ENCODE results near the gene RALBP1. TPM values are rescaled to one million over a fixed set of nuclear protein-coding genes. Genes with fewer than 3 reads are reported as not detected.
"Not testable (repeated sequence)": the region's sequence is repeated elsewhere in the genome, so short reads cannot be mapped to it uniquely, and the experiment has no call there.

Gene RALBP1
- 45.2 TPM for total RNA-seq
- long read RNA-seq, full-length matches to known transcripts, result 105 of 128 reads
- long read RNA-seq, partial matches to known transcripts, result 18 of 128 reads
- long read RNA-seq, other reads (novel, unspliced or antisense), result 5 of 128 reads

DNA sequence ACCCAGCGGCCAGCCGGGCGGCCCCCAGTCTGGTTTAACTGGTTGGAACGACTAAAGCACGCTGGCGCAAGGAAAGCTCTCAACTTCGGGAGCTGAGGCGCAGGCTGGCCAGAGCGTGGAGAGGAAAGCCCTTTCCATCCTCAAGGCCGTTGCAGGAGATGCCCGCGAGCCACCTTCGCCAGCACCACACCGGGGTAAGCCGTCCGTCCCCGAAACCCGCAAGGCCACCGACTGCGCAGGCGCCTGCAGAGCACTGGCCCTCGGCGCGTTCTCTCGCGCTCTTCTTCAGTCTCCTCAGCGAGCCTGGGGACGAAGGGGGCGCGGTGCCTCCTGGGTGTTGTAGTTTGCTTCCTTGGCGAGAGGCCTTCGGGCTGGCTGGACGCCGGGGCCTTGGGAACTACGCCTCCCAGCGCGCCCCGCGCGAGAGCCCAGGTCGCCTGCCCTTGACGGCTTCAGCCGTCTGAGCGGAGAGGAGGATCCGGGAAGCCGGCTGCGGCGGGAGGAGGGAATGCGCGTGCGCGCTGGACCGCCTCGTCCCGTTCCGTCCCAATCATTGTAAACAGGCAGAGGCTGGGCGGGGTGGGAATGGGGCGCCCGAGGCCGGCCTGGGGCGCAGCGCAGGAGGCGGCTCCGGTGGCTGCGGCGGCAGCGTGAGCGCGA lies at the start of gene RALBP1:
Gene RALBP1 (plus strand): TSS at position 531 of the 660 bp plus-strand sequence. CDS start 37,533 bp downstream, outside the sequence.
- intact Hi-C loops (cut with DNase I), result no loop called here
- ATAC-seq (ENCODE audit: poor library complexity) (peak; percentile 98), DNase-seq (peak; percentile 100)

DNA sequence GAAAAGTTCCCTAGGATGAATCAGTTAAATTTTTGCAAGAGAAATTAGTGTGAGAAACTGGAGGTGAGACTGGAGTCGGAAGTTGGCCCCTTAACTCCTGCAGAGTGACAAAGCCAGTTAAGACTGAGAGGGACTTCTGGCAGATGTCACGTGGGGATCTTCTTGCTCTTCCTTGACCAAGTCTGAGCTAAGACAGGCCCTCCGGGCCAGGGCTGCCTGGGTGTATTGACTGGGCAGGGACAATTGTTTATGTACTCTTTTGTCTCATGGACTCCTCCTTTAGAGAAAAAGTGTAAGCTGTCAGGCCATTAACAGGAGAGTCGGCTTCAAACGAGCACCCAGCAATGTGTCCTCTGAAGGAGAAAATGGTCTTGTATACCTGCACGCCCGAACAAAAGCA lies 48.6 kb upstream of the RALBP1 start:
- intact Hi-C loops (cut with DNase I), result no loop called here
- no peak for DNase-seq
- no peak for ATAC-seq (ENCODE audit: poor library complexity)

DNA sequence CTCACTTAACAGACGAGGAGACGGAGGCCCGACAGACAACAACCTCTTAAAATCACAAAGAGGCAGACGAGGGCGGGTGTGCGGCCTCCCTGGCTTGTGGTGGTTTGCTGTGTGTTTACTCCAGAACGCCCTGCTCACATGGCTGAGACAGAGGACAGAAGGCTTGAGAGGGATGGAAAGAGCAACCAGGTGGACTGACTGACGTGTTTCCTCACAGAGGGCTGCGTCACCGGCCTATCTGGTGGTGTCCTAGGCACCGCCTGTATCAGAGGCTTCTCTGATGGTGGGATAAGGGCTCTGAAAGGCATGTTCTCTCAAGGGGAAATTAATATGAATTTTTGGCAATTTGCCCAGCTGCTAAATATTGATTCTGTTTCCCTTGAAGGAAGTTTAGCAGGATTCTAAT lies 47.0 kb upstream of the RALBP1 start:
- ATAC-seq (ENCODE audit: poor library complexity), result no peak
- intact Hi-C loops (cut with DNase I), result no loop called here
- DNase-seq, result no peak

- no peak for ATAC-seq (ENCODE audit: poor library complexity)
- intact Hi-C loops (cut with DNase I), result no loop called here
- DNase-seq, result no peak
Measured at GRCh38 chr18:9428862-9429661, 46.3 kb upstream of the RALBP1 start.

DNA sequence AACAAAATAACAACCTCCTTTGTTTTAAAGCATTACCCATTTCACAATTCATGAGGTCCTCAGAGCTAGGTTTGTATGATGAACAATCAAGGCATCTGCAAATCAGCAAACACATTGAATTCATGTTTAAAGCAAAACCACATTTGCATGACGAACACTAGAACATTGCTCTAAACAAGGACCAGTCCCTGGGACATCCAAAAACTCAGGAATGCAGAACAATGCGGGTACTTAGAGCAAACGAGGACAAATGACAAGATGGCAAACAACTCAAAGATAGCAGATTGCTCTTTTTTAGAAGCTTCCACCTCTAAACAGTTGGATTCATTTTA lies 45.7 kb upstream of the RALBP1 start:
- intact Hi-C loops (cut with DNase I), result no loop called here

DNA sequence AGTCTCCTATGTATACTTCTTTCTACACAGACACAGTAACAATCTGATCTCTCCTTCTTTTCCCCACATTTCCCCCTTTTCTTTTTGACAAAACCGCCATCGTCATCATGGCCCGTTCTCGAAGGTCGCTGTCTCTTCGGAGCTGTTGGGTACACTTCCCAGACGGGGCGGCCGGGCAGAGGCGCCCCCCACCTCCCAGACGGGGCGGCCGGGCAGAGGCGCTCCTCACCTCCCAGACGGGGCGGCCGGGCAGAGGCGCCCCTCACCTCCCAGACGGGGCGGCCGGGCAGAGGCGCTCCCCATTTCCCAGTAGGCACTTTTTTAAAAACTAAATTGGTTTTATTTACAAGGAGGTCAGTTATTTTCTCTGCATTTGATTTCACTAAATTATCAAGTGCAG lies 45.0 kb upstream of the RALBP1 start:
- ATAC-seq (ENCODE audit: poor library complexity); intact Hi-C loops (cut with DNase I); DNase-seq: not testable (repeated sequence)

More for the DNA sequence above, 45.7 kb upstream of the RALBP1 start:
- ATAC-seq (ENCODE audit: poor library complexity), result no peak
- no peak for DNase-seq

DNA sequence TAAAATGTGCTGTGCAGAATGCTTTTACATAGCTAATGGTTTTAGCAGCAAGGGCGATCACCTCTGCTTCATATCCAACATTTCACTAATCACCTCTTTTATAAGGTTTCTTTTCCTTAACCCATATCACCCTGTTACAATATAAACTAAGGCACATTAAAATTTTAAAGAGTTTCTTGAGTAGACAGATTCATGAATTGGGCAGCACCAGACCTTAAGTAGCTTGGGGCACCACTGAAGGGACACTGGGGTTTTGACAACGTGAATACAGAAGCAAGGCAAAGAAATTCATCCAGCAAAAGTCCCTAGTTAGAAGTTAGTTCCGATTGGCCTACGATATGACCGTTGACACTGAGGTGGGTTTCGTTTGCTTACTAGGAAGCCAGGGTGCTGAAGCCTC lies 44.0 kb upstream of the RALBP1 start:
- ATAC-seq (ENCODE audit: poor library complexity) (no peak), DNase-seq (no peak)
- intact Hi-C loops (cut with DNase I), result no loop called here

DNA sequence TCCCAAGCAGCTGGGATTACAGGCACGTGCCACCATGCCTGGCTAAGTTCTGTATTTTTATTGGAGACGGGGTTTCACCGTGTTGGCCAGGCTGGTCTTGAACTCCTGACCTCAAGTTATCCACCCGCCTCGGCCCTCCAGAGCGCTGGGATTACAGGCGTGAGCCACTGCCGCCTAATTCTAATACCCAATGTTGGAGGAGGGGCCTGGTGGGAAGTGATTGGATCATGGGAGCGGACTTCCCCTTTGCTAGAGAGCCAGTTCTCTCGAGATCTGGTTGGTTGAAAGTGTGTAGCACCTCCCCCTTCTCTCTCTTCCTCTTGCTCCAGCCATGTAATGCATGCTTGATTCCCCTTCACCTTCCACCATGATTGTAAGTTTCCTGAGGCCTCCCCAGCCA lies 42.2 kb upstream of the RALBP1 start:
- intact Hi-C loops (cut with DNase I); ATAC-seq (ENCODE audit: poor library complexity): not testable (repeated sequence)

DNA sequence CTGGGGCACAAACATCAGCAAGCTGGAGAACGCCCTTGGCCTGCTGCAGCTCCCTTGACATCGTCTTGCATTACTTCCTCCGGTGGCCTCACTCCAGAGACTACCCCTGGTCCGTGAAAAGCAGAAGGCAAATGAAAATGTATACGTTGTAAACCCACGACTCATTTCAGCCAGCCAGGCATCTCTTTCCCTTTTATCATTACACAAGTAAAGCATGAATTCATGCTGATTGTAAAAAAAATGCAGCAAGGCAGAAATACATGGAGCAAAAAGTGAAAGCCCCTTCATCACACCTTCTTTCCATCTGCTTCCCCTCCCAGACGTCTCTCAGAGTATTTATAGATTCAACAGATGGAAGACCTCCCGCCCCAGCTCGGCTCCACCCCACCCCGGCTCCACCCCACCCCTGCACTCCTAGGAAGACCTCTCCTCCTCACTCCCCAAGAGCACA lies 41.6 kb upstream of the RALBP1 start:
- ATAC-seq (ENCODE audit: poor library complexity) (no peak), DNase-seq (no peak)
- intact Hi-C loops (cut with DNase I), result no loop called here

More for the DNA sequence above, 42.2 kb upstream of the RALBP1 start:
- DNase-seq, result not testable (repeated sequence)

GRCh38 chr18:9434122-9434701 lies 41.1 kb upstream of the RALBP1 start:
- no peak for ATAC-seq (ENCODE audit: poor library complexity)
- intact Hi-C loops (cut with DNase I), result no loop called here
- no peak for DNase-seq

- intact Hi-C loops (cut with DNase I), result no loop called here
- ATAC-seq (ENCODE audit: poor library complexity), result no peak
- no peak for DNase-seq
Measured at GRCh38 chr18:9435041-9435440, 40.3 kb upstream of the RALBP1 start.

DNA sequence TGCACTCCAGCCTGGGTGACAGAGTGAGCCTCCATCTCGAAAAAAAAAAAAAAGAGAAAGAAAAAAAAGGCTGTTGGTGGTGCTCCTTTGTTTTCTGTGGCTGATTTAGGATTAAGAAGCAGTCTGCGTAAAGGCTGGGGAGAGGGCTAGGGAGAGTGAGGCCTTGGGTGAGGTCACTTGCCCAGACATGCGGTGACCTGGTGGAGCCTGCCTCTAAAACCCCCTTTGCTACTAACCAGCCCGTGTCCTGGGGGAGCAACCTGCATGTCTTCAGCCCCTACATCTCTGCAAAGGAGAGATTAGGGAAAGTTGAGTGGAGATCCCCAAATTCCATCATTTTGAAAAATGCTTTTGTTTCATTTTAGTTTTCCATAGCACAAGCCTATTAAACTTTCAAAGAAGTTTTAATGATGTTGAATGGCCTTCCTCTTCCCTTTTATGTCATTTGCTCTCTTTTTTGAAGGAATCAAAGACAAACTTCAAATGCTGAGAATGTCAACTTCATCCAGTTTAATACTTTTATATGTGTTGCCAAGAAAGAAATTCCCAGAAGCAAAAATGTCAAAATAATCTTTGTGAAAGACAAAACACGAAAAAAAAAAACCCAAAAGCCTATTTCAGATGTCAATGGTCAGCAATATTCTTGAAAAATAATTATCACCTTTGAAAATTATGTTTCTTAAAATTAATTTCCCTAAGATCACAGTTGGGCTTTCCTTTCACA lies 38.9 kb upstream of the RALBP1 start:
- ATAC-seq (ENCODE audit: poor library complexity) (no peak), DNase-seq (no peak)
- intact Hi-C loops (cut with DNase I), result no loop called here

DNA sequence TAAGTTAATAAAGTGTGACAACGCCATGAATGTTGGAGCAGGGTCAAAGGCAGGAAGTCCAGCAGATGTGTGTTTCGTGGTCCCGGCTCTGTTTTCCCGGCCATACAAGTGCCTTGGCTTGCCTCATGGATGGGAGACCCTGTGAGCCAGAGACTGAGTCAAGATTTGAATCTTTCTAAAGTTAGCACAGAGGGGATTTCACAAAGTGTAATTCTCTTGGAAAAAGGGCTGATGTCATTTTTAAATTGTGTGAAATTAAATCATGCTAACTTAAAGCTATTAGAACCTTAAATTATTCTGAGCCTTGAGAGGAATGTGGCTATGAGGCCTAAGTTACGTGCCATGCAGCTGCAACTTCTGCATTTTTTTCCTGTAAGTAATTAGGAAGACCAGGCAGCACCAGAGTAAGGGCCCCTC lies 38.3 kb upstream of the RALBP1 start:
- intact Hi-C loops (cut with DNase I), result no loop called here
- no peak for DNase-seq
- ATAC-seq (ENCODE audit: poor library complexity), result no peak

GRCh38 chr18:9437672-9438071 lies 37.6 kb upstream of the RALBP1 start:
- ATAC-seq (ENCODE audit: poor library complexity) (no peak), DNase-seq (no peak)
- intact Hi-C loops (cut with DNase I), result no loop called here

- intact Hi-C loops (cut with DNase I), result no loop called here
- ATAC-seq (ENCODE audit: poor library complexity), result no peak
- DNase-seq, result no peak
Measured at GRCh38 chr18:9441061-9441460, 34.3 kb upstream of the RALBP1 start.

GRCh38 chr18:9444549-9444948 lies 30.8 kb upstream of the RALBP1 start:
- no peak for DNase-seq
- intact Hi-C loops (cut with DNase I), result no loop called here
- ATAC-seq (ENCODE audit: poor library complexity), result no peak

DNA sequence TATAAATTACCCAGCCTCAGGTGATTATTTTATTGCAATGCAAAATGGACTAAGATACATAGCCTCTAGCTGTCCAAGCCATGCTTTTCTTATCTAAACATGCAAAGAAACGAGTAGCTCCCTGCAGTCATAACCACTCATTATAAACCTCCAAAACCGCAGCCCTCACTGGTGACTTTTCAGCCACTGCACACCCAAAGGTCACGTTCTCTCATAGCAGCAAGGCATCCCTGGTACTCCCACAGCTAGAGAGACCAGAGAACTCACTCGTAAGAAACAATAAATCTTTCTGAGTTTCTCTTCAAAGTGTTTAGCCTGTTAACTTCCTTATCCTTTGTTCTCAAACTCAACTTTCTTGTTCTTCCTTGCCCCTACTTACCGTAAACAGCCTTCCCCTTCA lies 28.5 kb upstream of the RALBP1 start:
- no peak for DNase-seq
- no peak for ATAC-seq (ENCODE audit: poor library complexity)
- intact Hi-C loops (cut with DNase I), result no loop called here

DNA sequence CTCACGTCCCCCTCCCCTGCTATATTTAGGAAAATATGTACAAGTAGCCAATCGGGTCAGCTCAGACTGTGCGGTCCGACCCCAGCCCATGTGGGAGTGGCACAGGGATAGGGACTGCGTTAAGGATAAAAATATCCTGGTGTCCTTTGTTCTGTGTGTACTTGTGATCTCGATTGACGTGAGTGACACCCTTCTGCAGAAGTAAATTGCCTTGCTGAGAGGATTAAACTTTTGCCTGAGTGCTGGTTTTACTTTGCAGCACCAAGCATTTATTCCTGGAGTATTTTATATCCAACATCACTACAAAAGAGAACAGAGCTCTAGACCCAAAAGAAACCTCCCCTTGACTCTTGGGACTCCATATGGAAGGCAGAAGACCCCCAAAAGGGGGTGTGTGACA lies 28.0 kb upstream of the RALBP1 start:
- no peak for DNase-seq
- intact Hi-C loops (cut with DNase I), result no loop called here
- no peak for ATAC-seq (ENCODE audit: poor library complexity)
